ENCODE data around the gene SPTSSA. TPM values are rescaled to one million over a fixed set of nuclear protein-coding genes. Genes with fewer than 3 reads are reported as not detected.

SPTSSA gene
- total RNA-seq, 1 experiment from 2014 or later = 30.0 TPM

DNA sequence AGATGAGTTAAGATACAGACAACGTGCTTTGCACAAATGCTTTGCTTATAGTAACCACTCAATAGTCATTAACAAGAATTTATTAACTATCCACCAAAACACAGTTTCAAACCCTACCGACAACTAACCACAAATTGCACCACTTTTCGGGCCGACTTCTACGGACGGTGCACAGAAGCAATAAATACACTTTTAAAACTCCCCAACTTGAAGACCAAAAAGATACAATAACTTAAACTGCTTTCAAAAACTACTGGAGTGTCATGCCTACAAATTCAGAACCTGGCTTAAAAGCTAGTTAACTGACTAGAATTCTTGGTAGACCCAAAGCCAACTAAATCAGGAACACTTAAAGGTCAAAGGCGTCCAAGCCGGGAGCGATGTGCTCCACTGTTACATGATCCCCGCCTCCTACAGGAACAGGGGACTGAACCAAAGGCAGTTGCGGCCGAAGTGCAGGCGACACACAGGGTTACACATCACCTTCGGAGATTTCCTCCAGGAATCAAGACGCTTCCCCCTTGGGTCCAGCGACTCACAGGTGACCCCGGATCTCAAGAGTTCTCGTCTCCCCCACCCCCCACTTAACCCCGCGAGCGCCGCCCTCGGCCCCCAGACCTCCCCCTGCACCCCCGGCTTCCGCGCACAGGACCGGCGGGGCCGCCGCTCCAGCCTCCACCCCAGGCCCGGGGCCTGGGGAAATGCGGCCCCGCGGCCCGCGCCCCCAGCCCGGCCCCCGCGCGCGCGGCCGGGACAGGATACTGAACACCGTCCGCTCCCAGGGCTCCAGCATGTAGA is 507 bp downstream of the SPTSSA start:
- peaks cover 7% of the 10 kb centered on the region for H3K36me3 Mint-ChIP-seq (ENCODE audit: insufficient read depth, unreplicated experiment)
- no peaks in the 10 kb centered on the region for H3K9me3 Mint-ChIP-seq (ENCODE audit: unreplicated experiment)
- H3K36me3 ChIP-seq (ENCODE audit: control insufficient read depth, insufficient read depth, low read length) = no peaks in the 10 kb centered on the region
- TSS peak; percentile 74 for BruUV-seq (replicated peaks)
- ChIA-PET POLR2A (interaction anchor here (0.9 kb wide), 1 partner anchor 44 kb away, joined by 4 read pairs; no protein-coding TSS in a partner anchor), CTCF (no interaction called here)
- H3K27me3 ChIP-seq (replicated peaks; ENCODE audit: control insufficient read depth, insufficient read depth, low read length) = no peaks in the 10 kb centered on the region
- H3K27me3 Mint-ChIP-seq (ENCODE audit: insufficient read depth, unreplicated experiment) = no peaks in the 10 kb centered on the region
- H3K4me3 Mint-ChIP-seq (ENCODE audit: unreplicated experiment) = peak overlapping the region; percentile 73
- peaks cover 11% of the 10 kb centered on the region for H3K4me1 ChIP-seq
- intact Hi-C loops (cut with micrococcal nuclease; ENCODE audit: unreplicated experiment) = loop anchor here (1.0 to 5.0 kb wide), 4 partner anchors 25 to 93 kb away; partner anchors contain the start of gene EAPP
- H3K4me3 ChIP-seq (ENCODE audit: low read depth, low read length) = peak overlapping the region; percentile 45
- no peak for TF ChIP-seq CTCF (IDR thresholded peaks at IDR 0.05; ENCODE audit: insufficient read depth in 1 of 2, low read depth in 1 of 2, low read length in 1 of 2, severe bottlenecking in 1 of 2, unreplicated experiment in 1 of 2)
- H3K9me3 ChIP-seq = no peaks in the 10 kb centered on the region
- H3K4me1 Mint-ChIP-seq (ENCODE audit: low read depth, unreplicated experiment) = no peaks in the 10 kb centered on the region
- peak overlapping the region; percentile 51 for H3K27ac Mint-ChIP-seq (ENCODE audit: unreplicated experiment)
- peak; percentile 66 to 78 for DNase-seq

DNA sequence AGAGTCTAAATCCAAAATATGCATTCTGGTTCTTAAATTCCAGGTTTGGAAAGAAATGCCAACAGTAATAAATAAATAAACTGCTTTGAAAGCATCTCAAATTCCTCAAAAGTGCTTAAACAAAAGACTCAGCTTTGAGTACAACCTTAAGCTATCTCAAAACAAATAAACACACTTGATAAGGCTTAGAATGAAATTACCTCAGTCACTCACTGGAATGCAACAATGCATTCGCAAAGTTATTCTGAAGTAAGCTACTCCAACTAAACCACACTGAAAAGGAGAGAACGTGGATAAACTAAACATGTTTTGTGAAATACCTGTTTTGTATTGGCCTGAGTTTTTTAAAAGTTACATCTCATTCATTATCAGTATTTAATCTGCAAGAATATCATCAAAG is 1.2 kb downstream of the SPTSSA start:
- intact Hi-C loops (cut with micrococcal nuclease; ENCODE audit: unreplicated experiment) = loop anchor here (1.0 to 5.0 kb wide), 4 partner anchors 24 to 93 kb away; partner anchors contain the start of gene EAPP
- Mint-ChIP-seq H3K36me3 (ENCODE audit: insufficient read depth, unreplicated experiment) (peaks cover 14% of the 10 kb centered on the region), H3K4me3 (ENCODE audit: unreplicated experiment) (peak overlapping the region; percentile 73), H3K27me3 (ENCODE audit: insufficient read depth, unreplicated experiment) (no peaks in the 10 kb centered on the region), H3K27ac (ENCODE audit: unreplicated experiment) (peak overlapping the region; percentile 51), H3K4me1 (ENCODE audit: low read depth, unreplicated experiment) (no peaks in the 10 kb centered on the region), H3K9me3 (ENCODE audit: unreplicated experiment) (no peaks in the 10 kb centered on the region)
- peak overlapping the region; percentile 45 for H3K4me3 ChIP-seq (ENCODE audit: low read depth, low read length)
- TF ChIP-seq CTCF (IDR thresholded peaks at IDR 0.05; ENCODE audit: insufficient read depth in 1 of 2, low read depth in 1 of 2, low read length in 1 of 2, severe bottlenecking in 1 of 2, unreplicated experiment in 1 of 2) = no peak
- no peaks in the 10 kb centered on the region for H3K36me3 ChIP-seq (ENCODE audit: control insufficient read depth, insufficient read depth, low read length)
- ChIA-PET POLR2A (interaction anchor here (0.6 to 0.9 kb wide), 2 partner anchors 36 to 45 kb away, joined by 4 to 6 read pairs; no protein-coding TSS in a partner anchor), CTCF (interaction anchor here (0.6 kb wide), 1 partner anchor 129 kb away, joined by 3 read pairs; no protein-coding TSS in a partner anchor)
- H3K27me3 ChIP-seq (replicated peaks; ENCODE audit: control insufficient read depth, insufficient read depth, low read length) = no peaks in the 10 kb centered on the region
- no peaks in the 10 kb centered on the region for H3K9me3 ChIP-seq
- H3K4me1 ChIP-seq = peaks cover 11% of the 10 kb centered on the region
- no TSS peak for BruUV-seq (replicated peaks)
- peak in 1 of 2 experiments; percentile 30 for DNase-seq

DNA sequence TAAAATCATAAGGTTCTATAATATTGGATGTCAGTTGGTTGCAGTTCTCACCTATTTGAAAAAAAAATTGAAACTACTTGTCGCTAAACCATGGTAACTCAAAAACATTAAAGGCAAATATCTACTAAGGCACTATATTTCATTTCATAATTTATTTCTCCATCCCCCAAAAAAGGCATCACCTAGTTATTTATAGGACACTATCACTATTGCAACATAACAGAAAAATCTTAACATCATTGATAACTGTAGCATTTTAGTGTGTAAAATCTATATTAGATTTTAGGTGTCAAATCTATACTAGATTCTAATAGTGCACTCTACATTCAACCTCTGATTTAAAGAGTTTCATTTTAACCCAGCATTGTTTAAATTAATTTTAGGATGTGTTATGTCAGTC is 1.7 kb downstream of the SPTSSA start:
- peaks cover 11% of the 10 kb centered on the region for H3K4me1 ChIP-seq

More for the DNA sequence above, 1.7 kb downstream of the SPTSSA start:
- Histone ChIP-seq H3K36me3 (ENCODE audit: control insufficient read depth, insufficient read depth, low read length) (no peaks in the 10 kb centered on the region), H3K27me3 (replicated peaks; ENCODE audit: control insufficient read depth, insufficient read depth, low read length) (no peaks in the 10 kb centered on the region), H3K4me3 (ENCODE audit: low read depth, low read length) (peak overlapping the region; percentile 45), H3K9me3 (no peaks in the 10 kb centered on the region)
- Mint-ChIP-seq H3K27me3 (ENCODE audit: insufficient read depth, unreplicated experiment) (no peaks in the 10 kb centered on the region), H3K4me1 (ENCODE audit: low read depth, unreplicated experiment) (no peaks in the 10 kb centered on the region), H3K9me3 (ENCODE audit: unreplicated experiment) (no peaks in the 10 kb centered on the region), H3K4me3 (ENCODE audit: unreplicated experiment) (peak overlapping the region; percentile 73), H3K27ac (ENCODE audit: unreplicated experiment) (peak overlapping the region; percentile 51), H3K36me3 (ENCODE audit: insufficient read depth, unreplicated experiment) (peaks cover 19% of the 10 kb centered on the region)
- no peak for TF ChIP-seq CTCF (IDR thresholded peaks at IDR 0.05; ENCODE audit: insufficient read depth in 1 of 2, low read depth in 1 of 2, low read length in 1 of 2, severe bottlenecking in 1 of 2, unreplicated experiment in 1 of 2)
- intact Hi-C loops (cut with micrococcal nuclease; ENCODE audit: unreplicated experiment) = loop anchor here (2.0 to 5.0 kb wide), 3 partner anchors 23 to 77 kb away; partner anchors contain the start of gene EAPP
- ChIA-PET POLR2A (interaction anchor here (0.6 to 0.9 kb wide), 2 partner anchors 37 to 45 kb away, joined by 4 to 6 read pairs; no protein-coding TSS in a partner anchor), CTCF (interaction anchor here (0.6 kb wide), 1 partner anchor 129 kb away, joined by 3 read pairs; no protein-coding TSS in a partner anchor)
- BruUV-seq (replicated peaks) = no TSS peak
- DNase-seq = no peak

Data from Caco-2 (cell line).